A549 (cell line): Measurements from ENCODE around the gene CYP8B1. TPM values are rescaled to one million over a fixed set of nuclear protein-coding genes. Genes with fewer than 3 reads are reported as not detected.

Experiments used
- ATAC-seq, 2 experiments: fragments of 200-7000 bp in 1 of 2; fragments of >200 bp in 1 of 2; cut with Nextera tagmentation in 1 of 2; cut with Tn5 transposase in 1 of 2; 3 replicates each; pipeline versions ENCODE4 v1.8.0 to v1.9.1; 2018 to 2020; ENCODE audit warnings: mild to moderate bottlenecking in 1 of 2, moderate library complexity in 1 of 2
- CTCF ChIA-PET: fragments of 300-600 bp; sonication (Branson Sonifier 250); formaldehyde crosslinking; extraction: SDS; loops from one replicate; lab custom pipeline; 2021; ENCODE audit warnings: antibody characterized with exemption, inconsistent platforms; lab: Yijun Ruan, JAX
- POLR2A ChIA-PET: fragments of 350-600 bp; formaldehyde crosslinking; extraction: SDS; loops from one replicate; lab custom pipeline; 2021; ENCODE audit warnings: antibody characterized with exemption, inconsistent platforms; lab: Yijun Ruan, JAX
- DNase-seq, 2 experiments: peaks; one replicate each; pipeline versions ENCODE4 v3.0.0 to v3.0.0-alpha.2; 2011 to 2016; ENCODE audit warnings: low read depth in 1 of 2, low spot score in 1 of 2
- FAIRE-seq: peaks from 2 replicates; lab custom pipeline; 2011; peaks lifted over from hg19 to GRCh38; lab: Jason Lieb, UNC
- H3K27ac ChIP-seq, 2 experiments: fragments of >200 bp; sonication (Bioruptor Twin); formaldehyde crosslinking; 3 replicates each; pipeline ENCODE4 v1.5.1; 2016 to 2017
- H3K4me1 ChIP-seq: fragments of >200 bp; sonication (Bioruptor Twin); formaldehyde crosslinking; 3 replicates; pipeline ENCODE4 v1.6.1; 2016
- H3K4me2 ChIP-seq: fragments of >200 bp; sonication (Bioruptor Twin); formaldehyde crosslinking; 3 replicates; pipeline ENCODE4 v1.6.1; 2016
- H3K4me3 ChIP-seq: fragments of >200 bp; sonication (Bioruptor Twin); formaldehyde crosslinking; 3 replicates; pipeline ENCODE4 v1.5.1; 2016
- H3K9me3 ChIP-seq: fragments of >200 bp; sonication (Bioruptor Twin); formaldehyde crosslinking; 3 replicates; pipeline ENCODE4 v1.6.1; 2016
- ATOH8 ChIP-seq: fragments of 250-450 bp; sonication (Bioruptor Pico); IDR thresholded peaks from 2 replicates; pipeline ENCODE4 v1.5.0; 2020; ENCODE audit warnings: low read depth, mild to moderate bottlenecking, moderate library complexity
- CEBPB ChIP-seq, 2 experiments: fragments of >200 bp in 1 of 2; sonication (Bioruptor Twin) in 1 of 2; formaldehyde crosslinking in 1 of 2; IDR thresholded peaks; 2 replicates each; pipeline ENCODE4 v1.6.1; 2012 to 2016
- ELK1 ChIP-seq: fragments of 150-350 bp; IDR thresholded peaks from 2 replicates; pipeline ENCODE4 v1.6.1; 2014; ENCODE audit warnings: low read depth, mild to moderate bottlenecking, low read length
- ESRRA ChIP-seq: fragments of 150-350 bp; IDR thresholded peaks from 2 replicates; pipeline ENCODE4 v1.6.1; 2014; ENCODE audit warnings: mild to moderate bottlenecking, low read length, borderline replicate concordance
- FOSB ChIP-seq: fragments of 250-450 bp; sonication (Bioruptor Pico); IDR thresholded peaks from 2 replicates; pipeline ENCODE4 v1.5.0; 2020; ENCODE audit warnings: mild to moderate bottlenecking, moderate library complexity
- FOXS1 ChIP-seq: fragments of 250-450 bp; sonication (Bioruptor Pico); IDR thresholded peaks from 2 replicates; pipeline ENCODE4 v1.5.0; 2020; ENCODE audit warnings: mild to moderate bottlenecking, moderate library complexity
- HES2 ChIP-seq: fragments of >200 bp; sonication (Bioruptor Twin); formaldehyde crosslinking; IDR thresholded peaks from 2 replicates; pipeline ENCODE4 v1.6.1; 2016
- HOXB5 ChIP-seq: fragments of 250-450 bp; sonication (Bioruptor Pico); IDR thresholded peaks from 2 replicates; pipeline ENCODE4 v1.5.0; 2020; ENCODE audit warnings: mild to moderate bottlenecking, moderate library complexity
- MAZ ChIP-seq: fragments of 150-350 bp; IDR thresholded peaks from 2 replicates; pipeline ENCODE4 v1.6.1; 2014; ENCODE audit warnings: antibody characterized with exemption, low read depth, low read length, borderline replicate concordance
- MYC ChIP-seq: IDR thresholded peaks from 2 replicates; pipeline ENCODE4 v1.6.1; 2012; ENCODE audit warnings: mild to moderate bottlenecking, inconsistent platforms, low read length, improper control_type of control experiment, borderline replicate concordance
- NR3C1 ChIP-seq: fragments of >200 bp; sonication (Bioruptor Twin); formaldehyde crosslinking; IDR thresholded peaks from 3 replicates; pipeline ENCODE4 v1.6.1; 2017
- RAD21 ChIP-seq, 2 experiments: fragments of >200 bp in 1 of 2; sonication (Bioruptor Twin) in 1 of 2; formaldehyde crosslinking in 1 of 2; IDR thresholded peaks in 1 of 2; conservative IDR thresholded peaks in 1 of 2; 2 replicates in 1 of 2; 3 replicates in 1 of 2; pipeline ENCODE4 v1.6.1; 2012 to 2018; ENCODE audit warnings: inconsistent platforms in 1 of 2
- RARB ChIP-seq: fragments of 250-450 bp; sonication (Bioruptor Pico); IDR thresholded peaks from 2 replicates; pipeline ENCODE4 v1.8.0; 2021; ENCODE audit warnings: mild to moderate bottlenecking, moderate library complexity
- REST ChIP-seq: fragments of 200-600 bp; sonication (generic); IDR thresholded peaks from 2 replicates; pipeline ENCODE4 v1.6.1; 2016; ENCODE audit warnings: antibody characterized with exemption, mild to moderate bottlenecking, moderate library complexity
- ZSCAN20 ChIP-seq: fragments of 250-450 bp; sonication (Bioruptor Pico); IDR thresholded peaks from 2 replicates; pipeline ENCODE4 v1.8.0; 2022; ENCODE audit warnings: mild to moderate bottlenecking, moderate library complexity
- WGBS: methylation state at CpG from one replicate; pipeline ENCODE4 v1.1.6; 2017; ENCODE audit errors: missing lambda C conversion rate; 5-methylcytosine and 5-hydroxymethylcytosine counted together
- polyA plus RNA-seq, 4 experiments: library from polyadenylated mRNA; depleted of rRNA in 3 of 4; stranded (reverse); fragments of >200 nt; fragmentation: RNase III in 1 of 4; extraction: RNeasy Plus Mini Kit Qiagen cat#74134 plus additional on column Dnase treatment in 1 of 4; gene quantifications; 2 replicates in 3 of 4; 3 replicates in 1 of 4; pipeline ENCODE4 v1.2.3, GENCODE V29; 2011 to 2017

Gene CYP8B1
- polyA plus RNA-seq, 2 of the 4 experiments (the other 2 are of a cell fraction): not detected

GRCh38 chr3:42849017-42849416 lies 26.7 kb downstream of the CYP8B1 start:
- no peak for DNase-seq
- TF ChIP-seq RAD21 (conservative IDR thresholded peaks at IDR 0.05 in 1 of 2, IDR thresholded peaks at IDR 0.05 in 1 of 2): no peak
- Histone ChIP-seq H3K27ac (no peak overlapping the region), H3K4me1 (no peaks in the 10 kb centered on the region), H3K9me3 (no peaks in the 10 kb centered on the region), H3K4me3 (no peak overlapping the region), H3K4me2 (no peak overlapping the region)
- 63% methylated on average over 7 of the region's 7 CpGs for WGBS
- no peak for ATAC-seq
- no peak for FAIRE-seq
- POLR2A ChIA-PET: no interaction called here
- CTCF ChIA-PET: interaction anchor here (4.1 kb wide), 1 partner anchor 9 kb away, joined by 12 read pairs; no protein-coding TSS in a partner anchor

- Histone ChIP-seq H3K4me3 (no peak overlapping the region), H3K9me3 (no peaks in the 10 kb centered on the region), H3K27ac (no peak overlapping the region), H3K4me1 (no peaks in the 10 kb centered on the region), H3K4me2 (no peak overlapping the region)
- no peak for DNase-seq
- ATAC-seq: no peak
- no peak for FAIRE-seq
- 24% methylated on average over 3 of the region's 4 CpGs for WGBS
- POLR2A ChIA-PET: interaction anchor here (0.6 kb wide), 1 partner anchor 247 kb away, joined by 3 read pairs; the partner anchor contains the start of gene NKTR
- CTCF ChIA-PET: interaction anchor here (0.6 to 4.1 kb wide), 2 partner anchors 8 to 108 kb away, joined by 3 to 12 read pairs; no protein-coding TSS in a partner anchor
- TF ChIP-seq HES2 (no peak), RAD21 (conservative IDR thresholded peaks at IDR 0.05 in 1 of 2, IDR thresholded peaks at IDR 0.05 in 1 of 2) (no peak), ZSCAN20 (no peak), FOSB (CRISPR knock-in tag) (no peak), MYC (no peak), MAZ (no peak), REST (no peak), NR3C1 (no peak)
Measured at GRCh38 chr3:42847731-42848130, 27.9 kb downstream of the CYP8B1 start.

- no peak overlapping the region for H3K4me2 ChIP-seq
- no peak overlapping the region for H3K4me3 ChIP-seq
- no peaks in the 10 kb centered on the region for H3K4me1 ChIP-seq
- no peak for DNase-seq
- no peak for FAIRE-seq
- no peaks in the 10 kb centered on the region for H3K9me3 ChIP-seq
- TF ChIP-seq FOSB (CRISPR knock-in tag): no peak
- no peak for TF ChIP-seq ESRRA
- TF ChIP-seq HOXB5: no peak
- TF ChIP-seq RARB: no peak
- no peak for TF ChIP-seq ATOH8 (CRISPR knock-in tag)
- TF ChIP-seq ELK1: no peak
- no peak for TF ChIP-seq FOXS1 (CRISPR knock-in tag)
- no peak for TF ChIP-seq CEBPB (IDR thresholded peaks at IDR 0.05)
- TF ChIP-seq, all 56 proteins: peak for 0
- no peak for ATAC-seq
- POLR2A ChIA-PET: interaction anchor here (0.6 kb wide), 1 partner anchor 246 kb away, joined by 3 read pairs; the partner anchor contains the start of gene NKTR
- CTCF ChIA-PET: interaction anchor here (0.6 kb wide), 1 partner anchor 109 kb away, joined by 3 read pairs; no protein-coding TSS in a partner anchor
- H3K27ac ChIP-seq: no peak overlapping the region
- WGBS: 52% methylated on average over 5 of the region's 5 CpGs
Measured at GRCh38 chr3:42846685-42847522, 28.8 kb downstream of the CYP8B1 start.
